Measurements from ENCODE around the gene SV2C. TPM values are rescaled to one million over a fixed set of nuclear protein-coding genes. Genes with fewer than 3 reads are reported as not detected.
"Not testable (repeated sequence)": the region's sequence is repeated elsewhere in the genome, so short reads cannot be mapped to it uniquely, and the experiment has no call there.

SV2C gene
- polyA plus RNA-seq, 1 donor: not detected

DNA sequence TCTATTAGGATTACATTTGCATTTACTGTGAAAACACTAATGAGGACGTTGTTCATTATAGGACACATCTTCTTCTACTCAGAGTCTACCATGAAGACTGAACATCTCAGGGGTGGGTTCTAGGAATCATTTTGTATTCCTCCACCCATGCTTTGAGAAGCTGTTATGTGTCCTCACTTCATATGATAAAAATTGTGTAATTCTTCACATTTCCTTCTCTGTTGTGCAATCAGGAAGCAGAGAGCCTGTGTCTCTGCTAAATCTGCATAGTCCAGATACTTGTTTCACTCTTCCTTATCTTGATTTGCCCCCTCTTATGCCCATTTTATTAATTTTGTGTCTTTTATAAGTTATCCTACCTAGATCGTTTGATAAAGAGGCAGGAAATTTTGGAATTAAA, 222.1 kb downstream of the SV2C start:
- no peak for DNase-seq

DNA sequence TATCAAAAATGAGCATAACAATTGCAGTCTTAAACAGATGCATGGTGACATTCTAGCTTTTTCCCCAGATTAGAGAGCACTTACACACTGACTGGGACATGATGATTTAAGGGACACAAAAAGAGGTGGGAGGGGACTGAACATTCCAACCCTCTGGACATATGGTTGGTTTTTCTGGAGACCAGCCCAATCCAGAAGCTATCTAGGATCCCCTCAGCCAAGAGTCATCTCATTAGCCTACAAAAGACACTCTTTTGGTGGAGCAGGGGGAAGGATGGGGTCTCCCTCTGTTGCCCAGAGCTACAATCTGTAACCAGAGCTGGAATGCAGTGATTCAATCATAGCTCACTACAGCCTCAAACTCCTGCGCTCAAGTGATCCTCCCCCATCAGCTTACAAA, 222.6 kb downstream of the SV2C start:
- DNase-seq: no peak

DNA sequence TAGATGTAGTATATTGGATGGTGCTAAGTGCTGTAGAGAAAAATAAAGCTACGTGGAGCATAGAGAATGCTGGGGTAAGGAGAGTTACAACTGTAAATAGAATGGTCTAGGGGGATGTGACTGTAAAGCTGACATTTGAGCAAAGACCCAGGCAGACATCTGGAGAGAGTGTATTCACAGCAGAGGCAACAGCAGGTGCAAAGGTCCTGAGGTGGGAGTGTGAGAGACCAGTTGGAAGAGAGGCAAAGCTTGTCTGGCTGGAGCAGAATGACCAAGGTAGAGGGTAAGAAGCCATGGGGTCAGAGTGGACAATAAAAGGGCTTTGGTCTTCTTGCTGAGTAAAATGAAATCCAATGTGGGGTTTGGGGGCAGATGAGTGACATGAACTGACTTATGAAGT, 227.0 kb downstream of the SV2C start:
- no peak for DNase-seq

DNA sequence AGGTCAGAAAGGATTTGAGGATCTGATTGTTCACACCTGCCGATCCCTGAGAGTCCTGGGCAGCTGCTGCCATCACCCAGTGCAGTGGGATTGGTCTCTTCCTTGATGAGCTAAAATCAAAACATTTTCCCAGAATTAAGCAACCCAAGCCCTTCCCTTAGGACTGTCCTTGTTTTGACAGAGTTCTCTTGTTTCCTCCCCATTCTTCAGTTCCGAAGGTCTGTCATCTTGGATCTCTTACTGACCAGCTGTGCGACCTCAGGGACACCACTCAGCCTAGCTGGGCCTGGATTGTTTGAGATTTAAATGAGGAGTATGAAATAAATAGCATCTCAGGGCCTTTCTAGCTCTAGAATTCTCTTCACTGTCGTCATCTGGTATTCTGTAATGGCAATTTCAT, 229.6 kb downstream of the SV2C start:
- no peak for DNase-seq

DNA sequence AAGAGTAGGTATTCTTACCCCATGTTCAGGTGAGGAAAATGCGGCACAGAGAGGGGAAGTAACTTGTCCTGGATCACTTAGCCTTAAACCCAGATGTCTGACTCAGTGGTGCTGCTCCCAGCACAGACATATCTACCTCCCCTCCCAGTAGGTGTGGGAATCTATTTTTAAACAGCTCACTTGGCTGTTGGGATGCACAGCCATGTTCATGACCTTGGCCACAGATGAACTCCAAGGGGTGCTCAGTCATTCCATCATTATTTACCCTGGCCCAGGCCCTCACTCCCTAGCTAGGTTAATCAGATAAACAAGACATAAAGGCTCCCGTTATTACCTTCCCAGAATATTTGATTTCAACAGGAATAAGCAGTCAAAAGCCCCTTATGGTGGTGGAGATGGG, 231.5 kb downstream of the SV2C start:
- DNase-seq: no peak

DNA sequence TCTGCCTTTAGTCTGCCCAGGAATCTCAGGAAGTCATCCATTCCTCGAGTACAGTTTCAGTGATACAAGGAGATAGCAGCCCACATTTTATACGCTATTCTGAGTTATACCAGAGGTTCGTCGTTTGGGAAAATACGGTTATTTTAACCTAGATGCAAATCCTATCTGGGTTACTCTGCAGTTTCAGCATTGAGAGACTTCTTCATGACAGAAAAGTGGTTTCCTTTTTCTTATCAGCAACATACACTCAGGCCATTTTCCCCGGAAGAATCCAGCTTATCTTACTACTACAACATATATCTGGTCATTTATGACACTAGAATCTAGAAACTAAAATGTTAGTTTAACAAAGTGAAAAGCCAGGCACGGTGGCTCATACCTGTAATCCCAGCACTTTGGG, 236.5 kb downstream of the SV2C start:
- no peak for DNase-seq

DNA sequence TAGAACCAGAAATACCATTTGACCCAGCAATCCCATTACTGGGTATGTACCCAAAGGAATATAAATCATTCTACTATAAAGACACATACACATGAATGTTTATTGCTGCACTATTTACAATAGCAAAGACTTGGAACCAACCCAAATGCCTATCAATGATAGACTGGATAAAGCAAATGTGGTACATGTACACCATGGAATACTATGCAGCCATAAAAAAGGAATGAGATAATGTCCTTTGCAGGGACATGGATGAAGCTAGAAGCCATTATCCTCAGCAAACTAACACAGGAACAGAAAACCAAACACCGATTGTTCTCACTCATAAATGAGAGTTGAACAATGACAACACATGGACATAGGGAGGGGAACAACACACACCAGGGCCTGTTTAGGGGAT, 240.3 kb downstream of the SV2C start:
- not testable (repeated sequence) for DNase-seq

DNA sequence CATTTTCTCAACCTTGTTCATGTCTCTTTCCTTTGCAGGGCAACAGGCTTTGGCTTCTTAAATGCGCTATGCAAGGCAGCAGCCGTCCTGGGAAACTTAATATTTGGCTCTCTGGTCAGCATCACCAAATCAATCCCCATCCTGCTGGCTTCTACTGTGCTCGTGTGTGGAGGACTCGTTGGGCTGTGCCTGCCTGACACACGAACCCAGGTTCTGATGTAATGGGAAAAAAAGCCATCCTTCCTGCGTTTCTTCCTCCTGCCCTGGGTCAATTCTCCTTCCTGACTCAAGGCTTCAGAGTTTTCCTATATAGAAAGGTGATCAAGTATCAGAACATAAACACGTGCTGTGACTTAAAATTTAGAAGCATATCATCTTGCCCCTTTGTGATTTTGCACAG, 242.1 kb downstream of the SV2C start:
- DNase-seq: no peak

DNA sequence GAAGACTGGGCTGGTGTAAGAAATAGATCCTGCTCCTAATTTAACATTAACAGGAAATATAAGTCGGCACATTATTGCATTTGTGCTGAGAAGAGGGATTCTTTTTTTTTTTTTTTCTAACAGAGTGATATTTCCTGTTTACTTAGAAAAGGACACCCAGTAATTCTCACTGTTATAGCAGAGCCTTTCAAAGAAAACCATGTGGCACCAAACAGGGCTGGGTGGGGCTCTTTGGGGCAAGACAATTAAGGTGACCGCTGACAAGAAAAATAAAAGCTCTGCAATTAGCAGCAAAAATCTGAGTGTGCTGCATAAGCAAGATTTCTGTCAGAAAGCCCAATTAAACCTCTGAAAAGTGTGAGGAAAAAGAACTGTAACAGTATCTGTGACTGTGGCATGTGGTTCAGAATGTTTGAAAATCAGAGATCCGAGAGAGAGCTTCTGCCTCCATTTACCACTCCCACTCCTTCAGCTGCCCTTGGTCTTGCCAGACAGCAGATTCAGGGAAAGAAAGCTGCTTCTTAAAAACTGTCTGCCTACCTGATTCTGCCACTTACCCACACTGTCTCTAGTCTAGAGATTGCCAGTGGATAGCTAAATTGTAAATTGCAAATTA, 242.8 kb downstream of the SV2C start:
- no peak for DNase-seq

DNA sequence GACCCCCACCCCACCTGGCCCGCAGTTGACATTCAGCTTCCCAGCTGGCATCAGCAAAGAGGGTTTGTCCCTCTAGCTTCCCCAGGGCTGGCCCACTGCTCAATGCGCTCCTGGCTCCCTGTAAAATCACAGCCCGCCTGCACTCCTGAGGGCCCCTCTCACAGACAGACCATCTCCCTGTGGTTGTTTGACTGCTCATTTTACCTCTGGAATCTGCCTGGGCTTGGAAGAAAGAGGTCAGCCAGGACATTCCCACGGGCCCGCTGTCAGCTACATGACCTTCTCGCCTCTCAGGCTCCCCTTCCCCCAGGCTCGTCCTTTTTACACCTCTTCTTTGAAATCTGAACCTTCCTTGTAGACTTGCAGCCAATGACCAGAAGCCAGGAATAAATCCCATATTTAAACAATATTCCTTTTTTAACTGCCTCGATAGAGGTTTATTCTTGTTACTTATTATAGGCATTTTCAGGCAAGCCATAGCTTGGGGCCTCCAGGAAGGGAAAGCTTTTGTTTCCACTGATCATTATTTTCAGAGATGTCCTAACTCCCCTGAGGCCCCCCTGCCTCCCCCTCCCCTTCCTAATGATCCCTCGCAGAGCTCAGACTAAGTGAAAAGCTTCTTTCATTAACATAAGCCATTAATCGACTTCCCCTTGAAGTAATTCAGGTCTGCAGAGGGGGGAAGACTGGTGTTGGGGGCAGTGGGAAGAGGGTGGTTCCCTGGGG, 243.6 kb downstream of the SV2C start:
- peak; percentile 35 for DNase-seq

DNA sequence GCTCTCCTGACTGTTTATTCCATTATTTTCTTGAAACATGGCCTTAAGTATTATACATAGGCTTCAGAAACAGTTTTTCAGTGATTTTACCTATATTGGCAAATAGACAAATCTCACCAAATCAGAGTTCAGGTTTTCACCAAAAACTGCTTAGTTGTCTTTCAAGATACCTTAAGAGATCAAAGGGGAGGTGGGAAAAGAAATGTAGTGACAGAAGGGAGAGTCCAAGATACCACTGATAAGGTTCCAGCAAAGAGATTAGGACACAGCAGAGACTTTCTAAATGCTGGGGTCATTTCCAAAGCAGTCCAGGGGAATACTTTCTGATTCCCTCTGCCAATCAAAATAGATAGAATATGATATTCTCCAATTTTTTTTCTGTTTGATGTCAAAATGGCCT, 246.2 kb downstream of the SV2C start:
- DNase-seq: no peak

DNA sequence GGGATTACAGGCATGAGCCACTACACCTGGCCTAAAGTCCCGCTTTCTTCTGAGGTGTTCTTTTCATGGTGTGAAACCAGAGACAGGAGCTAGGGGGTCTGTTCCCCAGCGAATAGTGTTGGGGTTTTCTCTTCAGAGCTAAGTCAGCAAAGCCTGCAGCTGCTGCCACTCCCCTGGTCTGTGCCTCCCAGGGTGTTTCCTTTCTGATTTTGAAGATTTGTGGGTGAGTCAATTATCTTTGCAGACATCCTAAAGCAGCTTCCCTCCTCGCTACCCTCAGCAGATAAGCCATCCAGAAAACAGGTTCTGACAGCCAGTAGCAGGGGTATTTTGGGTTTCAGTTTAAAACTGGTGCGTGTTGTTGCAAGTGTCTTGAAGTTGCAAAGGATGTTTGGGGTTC, 247.9 kb downstream of the SV2C start:
- DNase-seq: no peak

DNA sequence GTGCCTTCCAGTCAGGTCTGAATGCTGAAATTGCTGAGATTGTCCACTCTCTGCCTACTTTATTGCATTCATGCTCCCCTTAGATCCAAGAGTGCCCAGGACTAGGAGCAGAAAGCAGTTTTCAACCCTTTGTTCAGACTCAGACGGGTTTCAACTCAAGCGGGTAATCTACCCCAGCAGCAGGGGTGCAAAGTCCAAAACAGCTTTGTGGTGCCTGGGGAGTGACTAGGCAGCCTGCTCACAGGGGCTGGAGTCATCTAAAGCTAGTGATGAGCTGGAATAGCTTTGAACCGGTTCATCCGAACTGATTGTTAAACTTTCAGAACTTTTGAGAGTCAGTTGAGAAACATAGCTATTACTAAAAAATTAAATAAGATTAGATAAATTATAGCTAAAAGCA, 248.9 kb downstream of the SV2C start:
- no peak for DNase-seq

DNA sequence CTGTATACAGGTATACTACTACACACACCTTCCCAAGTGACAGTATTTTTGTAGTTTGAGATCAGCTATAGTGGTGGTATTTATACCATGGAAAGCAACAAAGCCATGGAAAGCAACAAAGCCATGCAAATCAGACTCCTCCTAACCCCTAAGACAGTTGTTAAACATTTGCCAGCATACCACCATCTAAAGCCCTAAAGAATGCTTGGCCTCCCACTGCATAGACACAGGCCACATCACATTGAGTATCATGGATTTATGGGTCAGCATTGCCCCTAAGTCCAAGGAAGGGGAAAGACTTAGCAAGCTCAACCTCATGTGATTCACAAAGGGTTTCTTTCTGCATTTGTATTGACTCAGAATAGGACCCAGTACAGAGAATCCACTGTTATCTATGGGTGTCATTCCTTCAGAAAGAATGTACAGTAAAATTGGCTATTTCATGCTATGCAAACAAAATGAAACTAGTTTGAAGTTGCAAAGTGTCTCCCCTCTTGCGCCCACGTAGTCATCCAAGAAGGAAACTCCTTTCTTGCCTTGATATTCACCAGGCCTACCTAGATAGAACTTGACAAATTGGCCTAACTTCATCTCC, 249.5 kb downstream of the SV2C start:
- no peak for DNase-seq

DNA sequence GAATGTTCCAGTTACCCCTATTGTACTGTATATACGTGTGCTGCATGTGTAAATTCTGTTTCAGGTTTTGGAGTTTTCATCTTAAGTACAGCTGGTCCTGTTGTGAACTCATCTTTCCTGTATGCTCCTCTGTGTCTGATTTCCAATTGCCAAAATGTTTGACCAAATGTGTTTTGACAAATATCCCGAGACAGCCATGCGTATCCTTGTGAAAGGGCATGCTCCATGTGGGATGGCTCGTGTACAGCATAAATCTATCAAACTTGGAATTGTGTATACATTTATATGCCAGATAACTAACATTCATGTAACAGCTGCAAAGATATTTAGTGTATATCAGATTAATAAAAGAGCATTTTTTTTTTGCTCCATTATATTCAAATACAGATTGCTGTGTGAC, 250.4 kb downstream of the SV2C start:
- no peak for DNase-seq

DNA sequence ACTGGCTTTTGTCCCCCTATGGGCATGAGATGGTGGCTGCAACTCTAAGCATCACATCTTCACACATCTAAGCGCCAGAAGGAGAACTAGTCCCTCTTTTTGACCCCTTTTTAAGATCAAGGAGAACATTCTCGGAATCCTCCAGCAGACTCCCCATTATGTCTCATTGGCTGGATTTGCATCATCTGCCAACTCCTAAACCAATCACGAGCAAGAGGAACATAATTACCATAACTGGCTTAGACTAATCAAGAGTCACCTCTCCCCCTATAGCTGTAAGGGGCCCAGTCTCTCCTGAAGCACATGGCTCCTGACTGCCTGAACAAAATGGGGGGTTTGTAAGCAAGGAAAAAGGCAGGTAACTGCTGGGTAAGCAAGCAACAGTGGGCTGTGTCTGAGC, 251.4 kb downstream of the SV2C start:
- no peak for DNase-seq

DNA sequence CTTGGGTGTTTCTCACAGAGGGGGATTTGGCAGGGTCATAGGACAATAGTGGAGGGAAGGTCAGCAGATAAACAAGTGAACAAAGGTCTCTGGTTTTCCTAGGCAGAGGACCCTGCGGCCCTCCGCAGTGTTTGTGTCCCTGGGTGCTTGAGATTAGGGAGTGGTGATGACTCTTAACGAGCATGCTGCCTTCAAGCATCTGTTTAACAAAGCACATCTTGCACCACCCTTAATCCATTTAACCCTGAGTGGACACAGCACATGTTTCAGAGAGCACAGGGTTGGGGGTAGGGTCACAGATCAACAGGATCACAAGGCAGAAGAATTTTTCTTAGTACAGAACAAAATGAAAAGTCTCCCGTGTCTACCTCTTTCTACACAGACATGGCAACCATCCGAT, 252.3 kb downstream of the SV2C start:
- DNase-seq: not testable (repeated sequence)

DNA sequence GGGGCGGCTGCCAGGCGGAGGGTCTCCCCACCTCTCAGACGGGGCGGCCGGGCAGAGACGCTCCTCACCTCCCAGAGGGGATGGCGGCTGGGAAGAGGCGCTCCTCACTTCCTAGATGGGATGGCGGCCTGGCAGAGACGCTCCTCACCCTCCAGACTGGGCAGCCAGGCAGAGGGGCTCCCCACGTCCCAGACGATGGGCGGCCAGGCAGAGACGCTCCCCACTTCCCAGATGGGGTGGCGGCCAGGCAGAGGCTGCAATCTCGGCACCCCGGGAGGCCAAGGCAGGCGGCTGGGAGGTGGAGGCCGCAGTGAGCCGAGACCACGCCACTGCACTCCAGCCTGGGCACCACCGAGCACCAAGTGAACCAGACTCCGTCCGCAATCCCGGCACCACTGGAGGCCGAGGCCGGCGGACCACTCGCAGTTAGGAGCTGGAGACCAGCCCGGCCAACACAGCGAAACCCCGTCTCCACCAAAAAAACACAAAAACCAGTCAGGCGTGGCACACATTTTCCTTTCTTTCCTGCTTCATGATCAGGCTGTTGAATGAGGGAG, 253.1 kb downstream of the SV2C start:
- DNase-seq: not testable (repeated sequence)

DNA sequence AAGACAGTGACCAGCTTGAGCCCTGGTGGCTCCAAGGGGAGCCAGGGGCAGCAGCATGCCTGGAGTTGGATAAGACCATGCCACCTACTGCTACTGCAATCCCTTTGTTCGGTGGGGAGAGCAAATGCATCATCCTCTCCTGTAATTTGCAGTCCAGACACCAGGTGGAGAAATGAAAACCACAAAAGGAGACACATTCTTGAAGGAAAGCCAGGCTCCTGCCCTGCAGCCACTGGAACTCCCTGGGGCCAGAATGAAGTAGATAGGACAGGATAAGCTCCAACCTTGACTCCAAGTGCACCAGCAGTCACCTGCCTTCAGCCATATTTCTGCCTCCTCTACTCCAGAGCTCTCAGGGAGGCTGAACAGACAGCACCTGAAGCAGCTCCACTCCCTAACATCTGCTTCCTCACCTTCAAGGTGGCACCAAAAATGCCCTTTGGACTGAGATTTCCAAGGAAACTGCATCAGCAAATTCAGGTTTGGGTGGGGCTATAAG, 254.8 kb downstream of the SV2C start:
- peak; percentile 21 for DNase-seq

DNA sequence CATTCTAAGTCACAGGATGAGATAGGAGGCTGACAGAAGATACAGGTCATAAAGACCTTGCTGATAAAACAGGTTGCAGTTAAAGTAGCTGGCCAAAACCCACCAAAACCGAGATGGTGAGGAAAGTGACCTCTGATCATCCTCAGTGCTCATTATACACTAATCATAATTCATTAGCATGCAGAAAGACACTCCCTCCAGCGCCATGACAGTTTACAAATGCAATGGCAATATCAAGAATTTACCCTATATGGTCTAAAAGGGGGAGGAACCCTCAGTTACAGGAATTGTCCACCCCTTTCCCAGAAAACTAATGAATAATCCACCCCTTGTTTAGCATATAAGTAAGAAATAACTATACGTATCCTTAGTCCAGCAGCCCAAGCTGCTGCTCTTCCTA, 256.7 kb downstream of the SV2C start:
- no peak for DNase-seq

DNA sequence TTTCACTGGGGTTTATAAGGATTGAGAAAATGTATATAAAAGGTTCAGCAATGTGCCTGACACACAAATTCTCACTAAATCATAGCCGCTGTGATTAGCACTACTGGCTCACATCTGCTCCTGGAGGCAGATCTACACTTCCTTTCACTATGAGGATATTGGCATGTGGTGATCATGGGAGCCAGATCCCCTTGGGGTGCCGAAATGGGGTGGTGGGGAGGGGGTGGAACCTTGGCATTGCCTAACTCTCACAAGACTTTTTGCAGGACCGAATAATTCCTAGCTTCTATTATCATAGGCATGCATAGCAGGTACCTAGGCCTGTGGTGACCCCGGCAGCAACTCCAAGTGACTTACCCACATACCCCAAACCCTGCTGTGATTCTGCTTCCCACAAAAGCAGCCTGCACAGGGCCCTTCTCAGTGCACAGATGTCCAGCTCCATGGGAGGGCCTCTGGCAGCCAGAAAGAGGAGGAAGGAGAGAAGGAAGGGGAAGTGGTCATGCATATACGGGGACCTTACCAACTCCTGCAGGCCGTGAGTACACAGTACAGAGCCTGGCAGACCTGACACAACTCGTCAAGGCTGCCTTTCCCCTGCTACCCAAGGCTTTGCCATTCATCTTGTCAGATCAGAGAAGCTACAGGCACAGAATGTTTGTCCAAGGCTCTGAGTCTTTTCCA, 258.6 kb downstream of the SV2C start:
- DNase-seq: no peak

DNA sequence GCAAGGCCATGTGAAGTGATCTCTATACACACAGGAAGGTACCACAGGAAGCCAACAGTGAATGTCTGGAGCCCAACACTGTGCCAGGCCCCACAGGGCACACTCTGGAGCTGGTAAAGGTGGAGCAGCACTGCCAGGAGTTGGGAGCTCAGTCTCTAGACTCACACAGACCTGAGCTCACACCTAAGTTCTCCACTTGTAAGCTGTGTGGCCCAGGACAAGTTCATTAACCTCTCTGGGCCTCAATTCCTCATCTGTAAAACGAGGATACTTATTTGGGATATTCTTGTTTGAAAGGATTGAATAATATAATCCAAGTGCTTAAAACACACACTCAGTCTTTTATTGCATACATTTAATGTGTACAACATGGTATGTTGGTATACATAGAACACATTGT, 259.3 kb downstream of the SV2C start:
- no peak for DNase-seq

DNA sequence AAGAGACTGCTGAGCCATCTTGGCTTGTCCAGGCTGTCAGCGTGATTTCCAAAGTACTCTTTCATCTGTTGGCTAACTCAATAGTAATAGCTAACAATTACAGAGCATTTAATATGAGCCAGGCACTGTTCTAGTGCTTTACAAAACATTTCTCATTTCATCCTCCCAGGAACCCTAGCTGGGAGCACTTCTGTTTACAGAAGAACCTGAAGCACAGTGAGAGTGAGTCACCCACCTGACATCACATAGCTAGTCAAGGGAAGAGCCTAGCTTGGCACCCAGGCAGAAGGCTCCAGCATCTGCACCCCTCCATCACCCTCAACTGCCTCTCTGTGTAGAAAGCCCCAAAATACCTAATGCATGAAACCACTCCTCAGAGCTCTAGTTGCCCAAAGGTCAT, 262.4 kb downstream of the SV2C start:
- DNase-seq: no peak

Data from hindlimb muscle (tissue), 1 donor.